ENCODE measurements around the gene PAK3. TPM values are rescaled to one million over a fixed set of nuclear protein-coding genes. Genes with fewer than 3 reads are reported as not detected.
A peak's percentile ranks its signal among the peaks of the same experiment; 100 is the strongest.

The PAK3 gene
- 0.07 TPM in 1 of 2 replicates, not detected in the other for total RNA-seq (2014; rRNA removed; shearing (Covaris generic))

GRCh38 chrX:111095974-111096895 is at the start of gene PAK3:
PAK3 (plus strand) TSS chrX:111096191; CDS start chrX:111123104, 26,913 bp downstream.
- DNase-seq (ENCODE audit: low spot score) = peak; percentile 11

- no peak for DNase-seq (ENCODE audit: low spot score)
Measured at GRCh38 chrX:111047575-111047974, 48.4 kb upstream of the PAK3 start.

- DNase-seq (ENCODE audit: low spot score) = no peak
Measured at GRCh38 chrX:111052478-111052877, 43.5 kb upstream of the PAK3 start.

- no peak for DNase-seq (ENCODE audit: low spot score)
Measured at GRCh38 chrX:111071542-111072277, 24.3 kb upstream of the PAK3 start.

- DNase-seq (ENCODE audit: low spot score) = no peak
Measured at GRCh38 chrX:111083081-111083480, 12.9 kb upstream of the PAK3 start.

GRCh38 chrX:111086591-111087006 is 9.4 kb upstream of the PAK3 start:
- DNase-seq (ENCODE audit: low spot score) = no peak

- no peak for DNase-seq (ENCODE audit: low spot score)
Measured at GRCh38 chrX:111088628-111089027, 7.4 kb upstream of the PAK3 start.

GRCh38 chrX:111090458-111090857 is 5.5 kb upstream of the PAK3 start:
- no peak for DNase-seq (ENCODE audit: low spot score)

- no peak for DNase-seq (ENCODE audit: low spot score)
Measured at GRCh38 chrX:111098874-111099273, 2.9 kb downstream of the PAK3 start.

- peak; percentile 1 for DNase-seq (ENCODE audit: low spot score)
Measured at GRCh38 chrX:111100191-111100590, 4.2 kb downstream of the PAK3 start.

GRCh38 chrX:111101580-111101979 is 5.6 kb downstream of the PAK3 start:
- DNase-seq (ENCODE audit: low spot score) = no peak

GRCh38 chrX:111102636-111103035 is 6.6 kb downstream of the PAK3 start:
- DNase-seq (ENCODE audit: low spot score) = no peak

- no peak for DNase-seq (ENCODE audit: low spot score)
Measured at GRCh38 chrX:111103246-111103645, 7.3 kb downstream of the PAK3 start.

- DNase-seq (ENCODE audit: low spot score) = no peak
Measured at GRCh38 chrX:111110098-111110775, 14.2 kb downstream of the PAK3 start.

- DNase-seq (ENCODE audit: low spot score) = no peak
Measured at GRCh38 chrX:111114806-111115205, 18.8 kb downstream of the PAK3 start.

GRCh38 chrX:111116666-111117065 is 20.7 kb downstream of the PAK3 start:
- no peak for DNase-seq (ENCODE audit: low spot score)

GRCh38 chrX:111119341-111119740 is 23.4 kb downstream of the PAK3 start:
- no peak for DNase-seq (ENCODE audit: low spot score)

- DNase-seq (ENCODE audit: low spot score) = no peak
Measured at GRCh38 chrX:111123125-111123524, 27.1 kb downstream of the PAK3 start.

- DNase-seq (ENCODE audit: low spot score) = no peak
Measured at GRCh38 chrX:111123606-111124179, 27.7 kb downstream of the PAK3 start.

GRCh38 chrX:111124418-111124817 is 28.4 kb downstream of the PAK3 start:
- DNase-seq (ENCODE audit: low spot score) = no peak

GRCh38 chrX:111127038-111127437 is 31.0 kb downstream of the PAK3 start:
- no peak for DNase-seq (ENCODE audit: low spot score)

GRCh38 chrX:111129921-111130320 is 33.9 kb downstream of the PAK3 start:
- DNase-seq (ENCODE audit: low spot score) = no peak

Measured in A172 (cell line).